Cardiac muscle cell (in vitro differentiated cells and primary cell): ENCODE measurements around the gene ZNF552. TPM values are rescaled to one million over a fixed set of nuclear protein-coding genes. Genes with fewer than 3 reads are reported as not detected.
"Not testable (repeated sequence)": the region's sequence is repeated elsewhere in the genome, so short reads cannot be mapped to it uniquely, and the experiment has no call there.

ENCODE experiments used
- DNase-seq, 2 donors: peaks; one replicate each; pipeline versions ENCODE4 v3.0.0 to v3.0.0-alpha.2; 2010 to 2017; ENCODE audit warnings: low read depth in 1 of 2, low spot score in 1 of 2
- H3K27ac ChIP-seq: fragments of 200-600 bp; sonication (generic); 2 replicates; pipeline ENCODE4 v1.5.1; 2016
- H3K27me3 ChIP-seq: fragments of 200-600 bp; sonication (generic); 2 replicates; pipeline ENCODE4 v1.6.0; 2016; ENCODE audit warnings: control low read depth
- H3K36me3 ChIP-seq: fragments of 200-600 bp; sonication (generic); 2 replicates; pipeline ENCODE4 v1.5.1; 2016; ENCODE audit warnings: control low read depth
- H3K4me1 ChIP-seq: fragments of 200-600 bp; sonication (generic); 2 replicates; pipeline ENCODE4 v1.8.1; 2017; ENCODE audit warnings: low read depth, mild to moderate bottlenecking, mixed run types
- H3K4me3 ChIP-seq: fragments of 200-600 bp; sonication (generic); 2 replicates; pipeline ENCODE4 v1.5.1; 2016; ENCODE audit warnings: mild to moderate bottlenecking
- H3K9me3 ChIP-seq: fragments of 200-600 bp; sonication (generic); 2 replicates; pipeline ENCODE4 v1.5.1; 2017; ENCODE audit warnings: low read depth, mild to moderate bottlenecking, control low read depth
- polyA plus RNA-seq: library from polyadenylated mRNA; unstranded; fragments of >200 nt; fragmentation: Nextera tagmentation; extraction: Ambion mirVana; gene quantifications from 2 replicates; pipeline ENCODE4 v1.2.1, GENCODE V29; 2016
- total RNA-seq: library from RNA; depleted of rRNA; stranded (reverse); fragments of >200 nt; gene quantifications from 2 replicates; pipeline ENCODE4 v1.2.3, GENCODE V29; 2016
- TF ChIP-seq, protein P1 (sequence below): IDR thresholded peaks from 2 replicates; pipeline ENCODE4 v1.5.1; 2012; ENCODE audit warnings: low read depth, mild to moderate bottlenecking, low read length

The ZNF552 gene
- total and polyA plus RNA-seq, 2 experiments from 2014 or later, result 6.6 to 13.4 TPM

DNA sequence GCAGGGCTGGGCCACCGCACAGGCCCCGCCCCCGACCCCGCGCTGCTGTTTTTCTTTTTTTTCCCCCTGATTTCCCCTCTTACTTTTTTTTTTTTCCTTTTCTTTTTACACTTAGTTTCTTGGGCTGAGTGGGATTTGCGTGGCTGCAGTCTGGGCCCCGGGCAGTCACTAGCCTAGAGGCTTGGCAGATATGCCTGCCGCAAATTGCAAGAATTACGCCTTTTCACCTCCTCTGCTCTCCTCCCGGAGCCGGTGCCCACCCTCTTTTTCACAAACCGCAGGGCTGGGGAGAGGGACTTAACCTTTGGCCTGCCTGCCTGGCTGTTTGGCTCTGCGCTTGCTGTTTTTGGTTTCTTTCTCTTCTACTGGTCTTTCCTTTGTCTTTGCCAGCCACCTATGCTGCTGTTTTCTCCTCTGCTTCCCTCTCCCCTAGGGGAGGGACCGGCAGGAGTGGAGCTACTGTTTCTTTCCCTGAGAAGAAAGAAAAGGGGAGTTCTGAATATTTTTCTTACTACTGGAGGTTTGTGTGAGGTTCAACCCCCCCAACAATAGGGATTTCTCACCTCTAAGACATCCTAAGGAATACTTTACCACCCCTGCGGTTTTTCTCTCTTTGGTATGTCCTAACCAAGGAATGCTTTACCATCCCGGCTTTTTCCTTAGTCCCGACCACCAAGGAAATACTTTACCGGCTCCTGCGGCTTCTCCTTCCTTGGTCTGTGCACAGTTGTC lies 11.0 kb downstream of the ZNF552 start:
- TF ChIP-seq, protein P1, sequence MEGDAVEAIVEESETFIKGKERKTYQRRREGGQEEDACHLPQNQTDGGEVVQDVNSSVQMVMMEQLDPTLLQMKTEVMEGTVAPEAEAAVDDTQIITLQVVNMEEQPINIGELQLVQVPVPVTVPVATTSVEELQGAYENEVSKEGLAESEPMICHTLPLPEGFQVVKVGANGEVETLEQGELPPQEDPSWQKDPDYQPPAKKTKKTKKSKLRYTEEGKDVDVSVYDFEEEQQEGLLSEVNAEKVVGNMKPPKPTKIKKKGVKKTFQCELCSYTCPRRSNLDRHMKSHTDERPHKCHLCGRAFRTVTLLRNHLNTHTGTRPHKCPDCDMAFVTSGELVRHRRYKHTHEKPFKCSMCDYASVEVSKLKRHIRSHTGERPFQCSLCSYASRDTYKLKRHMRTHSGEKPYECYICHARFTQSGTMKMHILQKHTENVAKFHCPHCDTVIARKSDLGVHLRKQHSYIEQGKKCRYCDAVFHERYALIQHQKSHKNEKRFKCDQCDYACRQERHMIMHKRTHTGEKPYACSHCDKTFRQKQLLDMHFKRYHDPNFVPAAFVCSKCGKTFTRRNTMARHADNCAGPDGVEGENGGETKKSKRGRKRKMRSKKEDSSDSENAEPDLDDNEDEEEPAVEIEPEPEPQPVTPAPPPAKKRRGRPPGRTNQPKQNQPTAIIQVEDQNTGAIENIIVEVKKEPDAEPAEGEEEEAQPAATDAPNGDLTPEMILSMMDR, result no peak
- peaks cover 8% of the 10 kb centered on the region for H3K4me1 ChIP-seq
- H3K36me3 ChIP-seq, result no peaks in the 10 kb centered on the region
- H3K9me3 ChIP-seq, result no peaks in the 10 kb centered on the region
- peak; percentile 36 to 92 for DNase-seq
- H3K27ac ChIP-seq, result peak overlapping the region; percentile 91
- no peaks in the 10 kb centered on the region for H3K27me3 ChIP-seq
- H3K4me3 ChIP-seq, result peak overlapping the region; percentile 41

DNA sequence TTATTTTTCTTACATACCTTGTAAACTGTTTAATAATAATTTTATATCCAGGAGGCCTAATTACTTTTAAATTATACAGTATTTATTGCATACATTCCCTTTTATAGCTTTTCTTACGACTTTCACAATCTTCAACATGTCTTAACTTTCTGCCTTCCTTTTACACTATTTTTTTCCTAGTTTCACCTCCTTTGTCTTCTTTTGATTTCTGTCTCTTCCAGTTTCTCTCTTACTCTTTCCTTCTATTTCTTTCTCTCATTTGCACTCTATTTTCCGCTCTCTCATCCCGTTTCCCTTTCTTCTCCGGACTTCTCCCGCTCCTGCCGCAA lies 11.5 kb downstream of the ZNF552 start:
- peaks cover 8% of the 10 kb centered on the region for H3K4me1 ChIP-seq
- no peak for DNase-seq
- no peaks in the 10 kb centered on the region for H3K27me3 ChIP-seq
- H3K27ac ChIP-seq, result peak overlapping the region; percentile 91
- H3K4me3 ChIP-seq, result peak overlapping the region; percentile 41
- TF ChIP-seq, protein P1, result no peak
- no peaks in the 10 kb centered on the region for H3K36me3 ChIP-seq
- H3K9me3 ChIP-seq, result no peaks in the 10 kb centered on the region

DNA sequence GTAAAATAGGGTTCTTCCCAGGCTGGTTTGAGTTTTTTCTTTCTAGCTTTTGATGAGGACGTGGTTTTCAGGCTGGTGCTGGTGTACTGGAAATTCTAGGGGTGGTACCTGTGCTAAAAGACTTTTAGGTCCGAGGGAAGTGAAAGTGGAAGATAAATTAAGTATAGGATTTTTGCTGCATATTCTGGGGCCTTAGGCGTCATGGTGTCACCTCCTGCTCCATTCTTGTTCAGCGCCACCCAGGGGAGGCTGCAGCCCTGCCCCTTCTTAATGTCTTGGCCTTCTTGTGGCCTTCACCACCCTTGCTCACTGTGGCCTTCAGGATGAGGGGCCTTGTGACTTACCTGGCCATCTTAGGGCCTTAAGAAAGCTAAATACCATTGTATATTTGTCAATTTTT lies 12.4 kb downstream of the ZNF552 start:
- no peak for DNase-seq
- peaks cover 8% of the 10 kb centered on the region for H3K4me1 ChIP-seq
- H3K36me3 ChIP-seq, result no peaks in the 10 kb centered on the region
- TF ChIP-seq, protein P1, result no peak
- H3K4me3 ChIP-seq, result no peak overlapping the region
- H3K27ac ChIP-seq, result peak overlapping the region; percentile 28
- no peaks in the 10 kb centered on the region for H3K9me3 ChIP-seq
- no peaks in the 10 kb centered on the region for H3K27me3 ChIP-seq

DNA sequence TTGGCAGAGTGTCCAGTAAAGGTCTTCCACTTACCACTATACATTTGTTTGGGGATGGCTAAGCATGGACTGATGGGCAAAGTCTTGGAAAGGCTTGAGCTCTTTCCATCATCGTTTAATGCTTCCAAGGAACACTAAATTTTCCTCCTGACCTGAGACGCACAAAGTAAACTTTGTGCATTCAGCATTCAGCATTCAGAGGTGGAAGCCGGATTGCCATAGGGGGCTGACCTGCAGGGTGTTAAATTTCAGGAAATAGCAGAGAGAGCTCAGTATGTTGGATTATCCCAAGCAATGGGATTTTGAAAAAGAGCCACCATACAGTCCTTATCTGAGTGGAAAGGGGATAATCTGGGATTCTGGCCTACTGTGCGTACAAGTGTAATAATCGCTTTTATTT lies 14.0 kb downstream of the ZNF552 start:
- TF ChIP-seq, protein P1, result no peak
- Histone ChIP-seq H3K4me1 (peaks cover 8% of the 10 kb centered on the region), H3K27ac (no peak overlapping the region)

DNA sequence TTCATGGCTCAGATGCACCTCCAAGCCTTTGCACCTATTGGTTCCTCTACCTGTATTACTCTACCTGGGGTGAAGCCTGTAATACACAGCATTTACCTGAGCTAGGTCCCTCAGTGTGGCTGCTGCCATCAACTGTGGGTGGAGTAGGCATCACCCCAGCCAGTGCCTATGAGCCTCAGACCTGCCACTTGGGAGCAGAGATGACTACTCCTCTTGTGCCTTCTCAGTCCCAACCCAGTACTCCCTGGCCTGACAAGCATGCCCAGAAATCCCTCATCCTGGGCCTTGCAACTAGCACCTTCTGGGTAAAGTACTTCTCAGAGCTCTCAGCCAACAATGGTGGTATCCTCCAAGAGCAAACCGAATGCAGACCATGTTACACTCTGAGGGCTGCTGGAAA lies 18.1 kb downstream of the ZNF552 start:
- H3K36me3 ChIP-seq, H3K4me1 ChIP-seq, DNase-seq, H3K27me3 ChIP-seq, H3K27ac ChIP-seq, H3K4me3 ChIP-seq, H3K9me3 ChIP-seq: not testable (repeated sequence)

More for the DNA sequence above, 14.0 kb downstream of the ZNF552 start:
- H3K4me3 ChIP-seq, result no peak overlapping the region
- no peaks in the 10 kb centered on the region for H3K27me3 ChIP-seq
- H3K36me3 ChIP-seq, result no peaks in the 10 kb centered on the region
- DNase-seq, result no peak
- H3K9me3 ChIP-seq, result no peaks in the 10 kb centered on the region

DNA sequence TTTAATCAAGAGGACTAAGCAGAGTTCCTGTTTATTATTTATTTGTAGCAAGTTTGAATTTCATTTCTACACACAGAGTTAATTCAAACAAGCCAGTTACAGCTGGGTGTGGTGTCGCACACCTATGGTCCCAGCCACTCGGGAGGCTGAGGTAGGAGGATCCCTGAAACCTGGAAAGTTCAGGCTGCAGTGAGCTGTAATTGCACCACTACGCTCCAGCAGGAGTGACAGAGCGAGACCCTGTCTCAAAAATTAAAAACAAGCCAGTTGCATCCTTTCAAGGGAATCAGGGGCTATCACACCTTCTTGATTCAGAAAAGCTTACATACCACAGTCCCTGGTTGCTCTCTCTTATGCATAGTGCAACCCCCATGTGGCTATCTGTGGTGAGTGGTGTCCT lies 25.4 kb downstream of the ZNF552 start:
- H3K27me3 ChIP-seq, result no peaks in the 10 kb centered on the region
- peaks cover 3% of the 10 kb centered on the region for H3K36me3 ChIP-seq
- no peaks in the 10 kb centered on the region for H3K9me3 ChIP-seq
- H3K27ac ChIP-seq, result no peak overlapping the region
- no peak for DNase-seq
- no peak overlapping the region for H3K4me3 ChIP-seq
- TF ChIP-seq, protein P1, result no peak
- H3K4me1 ChIP-seq, result no peaks in the 10 kb centered on the region
